GM23338 (cell line): ENCODE measurements around the gene FOXP4. TPM values are rescaled to one million over a fixed set of nuclear protein-coding genes. Genes with fewer than 3 reads are reported as not detected.

Experiments used
- ATAC-seq: fragments of 200-7000 bp; cut with Tn5 transposase; 3 replicates; pipeline ENCODE4 v1.9.1; 2020
- DNase-seq: peaks from one replicate; pipeline ENCODE4 v3.0.0-alpha.2; 2015; ENCODE audit warnings: low spot score
- H2AFZ ChIP-seq: fragments of 200-600 bp; sonication (generic); 2 replicates; pipeline ENCODE4 v1.8.0; 2016; ENCODE audit warnings: antibody characterized with exemption, mild to moderate bottlenecking, moderate library complexity
- H3F3A ChIP-seq: fragments of 200-600 bp; sonication (generic); replicated peaks from 2 replicates; pipeline ENCODE4 v1.8.0; 2017; ENCODE audit warnings: antibody characterized with exemption, mixed run types, low read depth
- H3K27ac ChIP-seq: fragments of 200-600 bp; sonication (generic); 2 replicates; pipeline ENCODE4 v1.6.1; 2016; ENCODE audit warnings: low read depth
- H3K27me3 ChIP-seq: fragments of 200-600 bp; sonication (generic); 2 replicates; pipeline ENCODE4 v1.8.0; 2016; ENCODE audit warnings: mild to moderate bottlenecking, mixed run types, moderate library complexity; ENCODE audit not compliant: insufficient read depth
- H3K36me3 ChIP-seq: fragments of 200-600 bp; sonication (generic); 2 replicates; pipeline ENCODE4 v1.8.0; 2016; ENCODE audit warnings: mild to moderate bottlenecking; ENCODE audit not compliant: insufficient read depth
- H3K4me1 ChIP-seq: fragments of 200-600 bp; sonication (generic); 2 replicates; pipeline ENCODE4 v1.8.0; 2016; ENCODE audit warnings: mild to moderate bottlenecking, moderate library complexity; ENCODE audit not compliant: insufficient read depth
- H3K4me2 ChIP-seq: fragments of 200-600 bp; sonication (generic); 2 replicates; pipeline ENCODE4 v1.7.1; 2017; ENCODE audit warnings: mixed run types
- H3K4me3 ChIP-seq: fragments of 200-600 bp; sonication (generic); 2 replicates; pipeline ENCODE4 v1.6.1; 2016; ENCODE audit warnings: mixed run types
- H3K79me2 ChIP-seq: fragments of 200-600 bp; sonication (generic); replicated peaks from 2 replicates; pipeline ENCODE4 v1.8.0; 2017; ENCODE audit warnings: mild to moderate bottlenecking; ENCODE audit not compliant: insufficient read depth
- H3K9me2 ChIP-seq: fragments of 200-600 bp; sonication (generic); 2 replicates; pipeline ENCODE4 v1.8.0; 2017; ENCODE audit not compliant: insufficient read depth
- H4K20me1 ChIP-seq: fragments of 200-600 bp; sonication (generic); replicated peaks from 2 replicates; pipeline ENCODE4 v1.8.0; 2017; ENCODE audit warnings: mild to moderate bottlenecking; ENCODE audit not compliant: insufficient read depth
- H3K27ac Mint-ChIP-seq: 2 replicates; pipeline ENCODE4 v1.8.0; 2020; ENCODE audit warnings: inconsistent platforms, mild to moderate bottlenecking, moderate library complexity, mixed read lengths
- H3K27me3 Mint-ChIP-seq: 3 replicates; pipeline ENCODE4 v1.8.0; 2022; ENCODE audit warnings: low read depth, mild to moderate bottlenecking, moderate library complexity, mixed read lengths, inconsistent platforms; ENCODE audit not compliant: insufficient read depth, poor library complexity
- H3K36me3 Mint-ChIP-seq: 3 replicates; pipeline ENCODE4 v1.8.0; 2021; ENCODE audit warnings: low read depth, mild to moderate bottlenecking, inconsistent platforms, moderate library complexity, mixed read lengths
- H3K4me1 Mint-ChIP-seq: 3 replicates; pipeline ENCODE4 v1.8.0; 2020; ENCODE audit warnings: mild to moderate bottlenecking, inconsistent platforms, mixed read lengths
- H3K4me3 Mint-ChIP-seq: 3 replicates; pipeline ENCODE4 v1.8.0; 2021; ENCODE audit warnings: moderate library complexity, mild to moderate bottlenecking, inconsistent platforms, mixed read lengths
- H3K9me3 Mint-ChIP-seq: 3 replicates; pipeline ENCODE4 v1.8.0; 2020; ENCODE audit warnings: moderate library complexity, mild to moderate bottlenecking, inconsistent platforms, mixed read lengths
- CREB1 ChIP-seq: fragments of 250-450 bp; sonication (Bioruptor Pico); IDR thresholded peaks from 2 replicates; pipeline ENCODE4 v1.5.0; 2020; ENCODE audit warnings: low read depth, mild to moderate bottlenecking, moderate library complexity
- CTCF ChIP-seq, 2 experiments: fragments of 200-600 bp in 1 of 2; sonication (generic) in 1 of 2; conservative IDR thresholded peaks; 2 replicates each; pipeline versions ENCODE4 v1.5.1 to v1.6.1; 2016 to 2017; ENCODE audit warnings: antibody characterized with exemption in 2 of 2, low read depth in 2 of 2, mild to moderate bottlenecking in 2 of 2, moderate library complexity in 1 of 2
- ETS1 ChIP-seq: IDR thresholded peaks from 2 replicates; pipeline ENCODE4 v1.6.1; 2016; ENCODE audit warnings: antibody characterized with exemption
- EZH2 ChIP-seq: fragments of 200-600 bp; sonication (generic); IDR thresholded peaks from one replicate; pipeline ENCODE4 v1.8.0; 2017; ENCODE audit warnings: antibody characterized with exemption, mild to moderate bottlenecking, low read depth; ENCODE audit not compliant: unreplicated experiment
- EZH2phosphoT487 ChIP-seq: fragments of 200-600 bp; sonication (generic); IDR thresholded peaks from one replicate; pipeline ENCODE4 v1.8.1; 2018; ENCODE audit warnings: antibody characterized with exemption; ENCODE audit not compliant: unreplicated experiment
- JUNB ChIP-seq: IDR thresholded peaks from one replicate; pipeline ENCODE4 v1.6.1; 2016; ENCODE audit warnings: antibody characterized with exemption; ENCODE audit not compliant: unreplicated experiment
- NANOG ChIP-seq: IDR thresholded peaks from 2 replicates; pipeline ENCODE4 v1.6.1; 2016; ENCODE audit warnings: antibody characterized with exemption, borderline replicate concordance
- POLR2AphosphoS5 ChIP-seq: IDR thresholded peaks from 2 replicates; pipeline ENCODE4 v1.6.1; 2016; ENCODE audit warnings: antibody characterized with exemption, low read depth
- REST ChIP-seq: IDR thresholded peaks from one replicate; pipeline ENCODE4 v1.6.1; 2018; ENCODE audit warnings: antibody characterized with exemption; ENCODE audit not compliant: unreplicated experiment
- STAT1 ChIP-seq: IDR thresholded peaks from one replicate; pipeline ENCODE4 v1.6.1; 2016; ENCODE audit warnings: antibody characterized with exemption; ENCODE audit not compliant: unreplicated experiment
- ZNF114 ChIP-seq: fragments of 250-450 bp; sonication (Bioruptor Pico); IDR thresholded peaks from 2 replicates; pipeline ENCODE4 v1.5.0; 2020; ENCODE audit warnings: mild to moderate bottlenecking, moderate library complexity
- ZNF331 ChIP-seq: fragments of 250-450 bp; sonication (Bioruptor Pico); IDR thresholded peaks from 2 replicates; pipeline ENCODE4 v1.5.0; 2020; ENCODE audit warnings: low read depth, mild to moderate bottlenecking, moderate library complexity
- polyA plus RNA-seq: library from polyadenylated mRNA; unstranded; fragments of >200 nt; fragmentation: Nextera tagmentation; extraction: Ambion mirVana; gene quantifications from 2 replicates; pipeline ENCODE4 v1.2.1, GENCODE V29; 2016
- total RNA-seq: library from RNA; depleted of rRNA; stranded (reverse); fragments of >200 nt; shearing (Covaris generic); gene quantifications from 2 replicates; pipeline ENCODE4 v1.2.3, GENCODE V29; 2014

The FOXP4 gene
- total and polyA plus RNA-seq, 2 experiments from 2014 or later, result 5.1 to 13.5 TPM

DNA sequence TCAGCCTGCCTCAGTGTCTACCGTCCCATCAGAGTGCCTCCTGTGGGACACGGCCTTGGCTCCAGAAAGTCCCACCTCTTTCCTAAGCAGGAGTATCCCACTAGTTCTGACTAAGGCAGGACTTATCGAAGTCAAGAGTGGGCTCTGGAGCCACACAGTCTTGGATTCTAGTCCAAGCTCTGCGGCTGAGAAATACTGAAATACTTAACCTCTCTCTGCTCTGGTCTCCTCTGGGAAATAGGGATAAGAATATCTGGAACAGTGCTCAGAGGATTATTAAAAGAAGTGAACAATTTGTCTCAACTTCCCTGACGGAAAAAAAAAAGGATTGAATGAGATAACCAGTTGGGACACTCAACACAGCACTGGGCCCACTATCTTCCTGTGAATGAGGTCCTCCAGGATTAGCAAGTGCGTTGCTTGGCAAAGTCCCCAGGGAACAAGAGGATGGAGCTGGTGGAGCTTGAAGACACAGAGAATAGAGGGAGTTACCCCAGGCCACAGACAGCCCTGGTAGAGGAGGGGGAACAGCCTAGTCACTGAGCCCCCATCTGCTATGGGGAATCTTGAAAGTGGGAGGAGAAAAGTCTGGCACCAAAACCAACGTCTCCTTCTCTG, 34.6 kb upstream of the FOXP4 start (continued):
- TF ChIP-seq REST (no peak), CREB1 (CRISPR knock-in tag) (no peak), STAT1 (no peak), ETS1 (no peak), JUNB (no peak), POLR2AphosphoS5 (no peak), EZH2 (no peak)

GRCh38 chr6:41512146-41512701, 34.0 kb upstream of the FOXP4 start:
- H3K9me3 Mint-ChIP-seq, result no peaks in the 10 kb centered on the region
- Histone ChIP-seq H3K27me3 (peaks cover 71% of the 10 kb centered on the region), H3K4me1 (peaks cover 3% of the 10 kb centered on the region; the same call in 1 of the 2 replicates), H3K36me3 (no peaks in the 10 kb centered on the region), H3K27ac (no peak overlapping the region), H4K20me1 (no peaks in the 10 kb centered on the region), H2AFZ (no peak overlapping the region), H3K9me2 (peaks cover 5% of the 10 kb centered on the region), H3F3A (no peaks in the 10 kb centered on the region), H3K4me3 (no peak overlapping the region), H3K4me2 (no peak overlapping the region), H3K79me2 (no peaks in the 10 kb centered on the region)
- H3K4me1 Mint-ChIP-seq, result peaks cover 4% of the 10 kb centered on the region; the same call in 1 of the 3 replicates
- DNase-seq (no peak), ATAC-seq (no peak)
- H3K4me3 Mint-ChIP-seq, result no peak overlapping the region
- H3K27me3 Mint-ChIP-seq, result peaks cover 31% of the 10 kb centered on the region
- no peaks in the 10 kb centered on the region; the same call in 2 of the 3 replicates for H3K36me3 Mint-ChIP-seq
- H3K27ac Mint-ChIP-seq, result no peak overlapping the region
- no peak for TF ChIP-seq POLR2AphosphoS5
- no peak for TF ChIP-seq CTCF (conservative IDR thresholded peaks at IDR 0.05; ENCODE audit: low read depth in 2 of 2)
- TF ChIP-seq STAT1, result no peak
- no peak for TF ChIP-seq JUNB
- TF ChIP-seq EZH2phosphoT487, result no peak
- TF ChIP-seq CREB1 (CRISPR knock-in tag), result no peak
- no peak for TF ChIP-seq NANOG
- TF ChIP-seq ZNF114 (CRISPR knock-in tag), result no peak
- TF ChIP-seq EZH2, result no peak
- TF ChIP-seq ZNF331 (CRISPR knock-in tag), result no peak
